Activated effector memory CD4-positive, alpha-beta T cell treated with anti-CD3 and anti-CD28 coated beads, Interleukin-2, amount 50 U/mL, for 16 hours (primary cell): ENCODE measurements around the gene COBL.

Experiments
- DNase-seq: peaks from one replicate; pipeline ENCODE4 v3.0.0-alpha.2; 2020

The COBL gene

DNA sequence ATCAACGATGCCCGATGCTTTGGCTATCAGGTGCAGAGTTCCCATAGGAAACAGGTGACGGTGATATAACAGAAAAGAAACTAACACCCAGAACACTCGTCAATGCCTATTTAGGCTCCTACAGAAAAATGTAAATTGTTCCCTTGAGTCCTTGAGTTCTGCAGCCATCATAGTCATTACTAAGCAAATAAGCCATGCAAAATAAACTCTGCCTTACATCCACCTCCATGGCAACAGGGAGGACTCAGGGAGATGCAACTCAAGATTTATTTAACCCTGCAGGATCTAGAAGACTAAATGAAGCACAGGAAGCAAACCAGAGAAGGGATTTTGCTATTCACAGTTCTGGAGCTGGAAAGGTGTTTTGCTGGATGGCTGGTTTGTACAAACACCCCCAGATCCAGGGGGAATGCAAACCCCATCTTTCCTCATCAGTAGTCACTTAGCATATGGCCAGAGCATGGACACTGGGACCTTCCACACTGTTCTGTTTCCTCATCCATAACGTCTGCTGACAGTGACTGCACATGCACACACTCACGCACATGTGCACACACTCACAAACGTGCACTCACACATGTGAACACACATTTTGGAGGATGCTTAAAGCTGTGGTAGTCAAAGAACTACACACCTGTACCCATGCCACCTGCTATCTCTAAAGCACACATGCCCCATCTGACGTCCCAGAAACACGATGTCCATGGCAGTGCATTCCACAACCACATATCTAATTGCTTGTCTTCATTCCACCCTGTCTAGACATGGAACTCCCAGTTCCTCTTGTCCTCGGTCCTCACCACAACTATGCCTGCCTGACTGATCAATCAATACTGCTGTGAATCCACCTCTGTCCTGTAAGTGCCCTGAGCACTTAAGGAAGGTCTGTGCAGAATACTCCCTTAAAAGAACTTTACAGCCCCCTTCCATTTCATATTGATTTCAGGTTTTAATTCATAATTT is 178.2 kb downstream of the COBL start:
- no peak for DNase-seq

DNA sequence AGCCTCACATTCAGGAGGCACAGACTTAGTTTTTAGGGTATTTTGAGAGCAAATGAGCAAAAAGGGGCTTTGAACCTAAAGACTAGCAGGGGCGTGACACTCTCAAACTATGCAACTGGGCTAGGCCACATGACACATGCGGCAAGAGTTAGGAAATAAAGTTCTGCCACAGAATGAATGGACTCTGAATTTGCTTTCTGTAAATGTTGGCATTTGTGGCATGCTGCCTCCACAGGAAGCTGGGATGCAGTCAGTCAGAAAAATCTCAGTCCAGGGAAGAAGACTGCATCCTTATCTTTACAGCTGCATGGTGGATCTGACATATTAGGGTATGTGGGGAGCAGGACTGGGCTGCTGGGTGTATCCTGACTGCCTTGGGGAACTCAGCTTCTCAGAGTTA is 181.0 kb downstream of the COBL start:
- no peak for DNase-seq

DNA sequence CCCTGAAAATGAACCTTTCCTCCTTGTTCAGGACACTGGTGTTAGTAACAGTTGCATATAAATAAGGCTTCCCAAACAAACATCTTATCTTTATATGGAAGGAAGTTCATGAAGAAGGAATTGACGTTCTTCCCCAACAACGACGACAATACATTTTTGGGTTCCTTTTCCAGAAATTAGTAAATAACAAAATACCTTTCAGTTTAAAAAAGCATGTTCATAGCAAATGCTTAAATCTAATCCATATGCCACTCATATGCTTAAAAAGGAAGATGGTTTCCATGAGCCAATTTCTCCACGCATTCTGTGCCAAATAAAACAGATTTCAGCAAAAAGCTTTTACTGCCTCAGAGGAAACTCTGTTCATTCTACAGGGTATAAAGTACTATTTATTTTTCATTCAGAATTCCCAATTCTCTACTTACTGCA is 182.6 kb downstream of the COBL start:
- DNase-seq = no peak

DNA sequence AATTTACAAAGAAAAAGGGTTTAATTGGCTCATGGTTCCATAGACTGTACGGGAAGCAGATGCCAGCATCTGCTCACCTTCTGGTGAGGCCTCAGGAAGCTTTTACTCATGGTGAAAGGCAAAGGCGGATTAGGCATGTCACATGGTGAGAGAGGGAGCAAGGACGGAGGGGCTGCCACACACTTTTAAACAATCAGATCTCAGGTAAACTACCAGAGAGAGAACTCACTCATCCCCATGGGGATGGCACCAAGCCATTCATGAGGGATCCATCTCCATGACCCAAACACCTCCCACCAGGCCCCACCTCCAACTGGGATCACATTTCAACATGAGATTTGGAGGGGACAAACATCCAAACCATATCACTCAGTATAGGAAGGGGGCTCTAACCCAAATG is 183.9 kb downstream of the COBL start:
- DNase-seq = no peak

- DNase-seq = no peak
These were observed 186.8 kb downstream of the COBL start for GRCh38 chr7:51129527-51130472.

DNA sequence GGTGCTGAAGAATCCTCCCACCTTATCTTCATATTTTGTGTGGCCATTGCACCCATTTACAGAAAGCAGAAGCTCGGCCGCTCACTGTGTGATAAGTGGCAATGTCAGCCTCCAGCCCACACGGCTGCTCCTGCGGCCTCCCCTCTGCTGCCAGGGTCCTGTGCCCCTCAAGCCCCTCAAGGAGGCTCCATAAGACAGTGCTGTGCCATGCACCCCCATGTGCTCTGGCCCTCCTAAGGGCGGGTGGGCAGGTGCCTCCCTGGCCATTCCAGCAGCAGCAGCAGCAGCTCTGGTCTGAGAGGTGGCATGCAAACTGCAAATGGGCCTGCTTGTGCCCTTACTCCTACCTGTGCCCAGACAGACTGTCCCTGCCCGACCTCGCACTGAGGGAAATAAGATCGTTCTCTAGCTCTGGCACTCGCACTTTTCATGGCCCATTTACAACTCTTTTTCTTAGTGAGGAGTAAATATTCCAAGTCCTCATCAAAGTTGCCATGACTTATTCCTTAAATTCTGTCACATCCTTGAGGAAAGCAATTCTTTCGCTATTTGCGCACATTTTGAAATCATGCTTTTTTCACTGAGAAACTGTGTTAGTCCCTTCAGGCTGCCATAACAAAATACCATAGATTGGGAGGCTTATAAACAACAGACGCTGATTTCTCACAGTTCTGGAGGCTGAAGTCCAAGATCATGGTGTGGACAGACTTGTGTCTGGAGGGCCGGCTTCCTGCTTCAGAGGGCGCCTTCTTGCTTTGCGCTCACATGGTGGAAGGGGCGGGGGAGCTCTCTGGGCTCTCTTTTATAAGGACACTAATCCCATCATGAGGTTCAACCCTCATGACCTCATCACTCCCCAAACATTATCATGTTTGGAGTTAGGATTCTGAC is 187.8 kb downstream of the COBL start:
- no peak for DNase-seq

GRCh38 chr7:51127618-51127904 is 189.0 kb downstream of the COBL start:
- DNase-seq = no peak

DNA sequence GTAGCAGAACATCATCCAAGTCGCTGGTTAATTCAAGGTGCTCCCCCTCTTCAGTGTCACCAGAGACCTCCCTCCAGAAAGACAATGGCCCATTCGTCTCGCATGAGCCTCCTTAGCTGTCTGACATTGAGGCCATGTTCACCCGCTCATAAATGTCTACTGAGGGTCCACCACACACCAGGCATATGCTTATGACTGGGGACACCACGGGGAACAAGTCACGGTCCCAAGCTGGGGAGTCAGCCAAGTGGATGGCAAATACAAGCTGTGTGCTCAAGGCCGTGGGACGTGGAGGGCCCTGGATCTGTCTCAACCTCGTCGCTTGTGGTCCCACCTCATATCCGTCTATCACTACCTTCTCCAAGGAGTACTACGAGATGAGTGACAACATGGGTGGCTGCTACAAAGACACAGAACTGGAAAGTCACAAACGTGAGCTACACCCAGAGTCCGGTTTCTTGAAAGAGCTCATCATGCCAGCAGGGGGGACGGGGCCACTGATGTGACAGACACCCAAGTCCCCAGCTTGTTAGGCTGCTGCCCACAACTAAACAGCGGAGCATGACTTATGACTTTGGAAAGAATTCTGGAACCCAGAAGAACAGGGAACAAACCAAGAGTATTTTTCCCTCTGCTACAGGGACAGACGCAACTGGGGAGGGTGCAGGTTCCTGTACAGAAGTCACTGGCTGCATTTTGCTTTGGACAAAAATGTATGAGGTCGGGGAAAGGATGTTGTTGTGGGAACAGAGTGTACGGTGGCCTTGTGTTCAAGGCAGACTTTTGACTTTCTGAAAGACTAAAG is 189.6 kb downstream of the COBL start:
- no peak for DNase-seq

DNA sequence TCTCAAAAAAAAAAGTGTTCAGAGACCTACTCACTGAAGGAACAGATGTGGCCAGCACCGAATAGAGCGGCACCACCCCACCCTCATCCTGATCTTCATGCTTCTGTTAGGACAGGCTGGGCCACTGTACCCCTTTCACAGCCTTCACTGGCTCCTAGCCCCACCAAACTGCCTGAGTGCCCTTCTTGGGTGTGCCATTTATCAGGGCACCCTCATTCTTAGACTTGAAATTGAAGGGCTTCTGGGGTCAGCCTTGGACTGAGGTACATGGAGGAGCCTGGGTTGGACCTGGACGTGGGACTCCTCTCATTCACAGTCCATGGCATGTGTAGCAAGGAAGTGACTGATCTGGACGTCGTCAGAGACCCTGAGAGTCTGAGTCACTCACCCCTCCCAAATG is 190.3 kb downstream of the COBL start:
- DNase-seq = no peak

GRCh38 chr7:51124321-51124720 is 192.3 kb downstream of the COBL start:
- DNase-seq = no peak

- peak; percentile 85 for DNase-seq
These were observed 193.1 kb downstream of the COBL start for GRCh38 chr7:51123322-51124019.

DNA sequence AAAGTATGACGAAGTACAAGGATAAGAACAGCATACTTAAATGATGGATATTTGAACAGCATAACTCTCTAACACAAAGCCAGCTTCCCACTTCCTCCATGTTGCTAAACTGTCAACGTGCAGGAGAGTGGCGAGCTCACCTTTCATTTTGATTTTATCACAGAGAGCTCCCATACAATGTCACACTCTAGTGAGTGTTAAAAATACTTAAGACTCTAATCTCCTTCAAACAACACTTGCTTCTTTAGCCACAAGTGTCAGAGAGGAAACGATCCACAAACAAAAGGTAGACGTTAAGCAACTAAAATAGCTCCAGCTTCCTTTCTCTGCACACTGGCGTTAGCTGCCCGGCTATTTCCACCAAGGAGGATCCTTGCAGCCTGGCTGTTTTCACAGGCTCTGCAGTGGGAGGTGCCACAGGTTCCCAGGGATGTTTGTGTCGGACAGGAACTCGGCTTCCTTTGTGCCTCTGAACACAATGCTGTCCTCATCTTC is 194.6 kb downstream of the COBL start:
- DNase-seq = no peak

DNA sequence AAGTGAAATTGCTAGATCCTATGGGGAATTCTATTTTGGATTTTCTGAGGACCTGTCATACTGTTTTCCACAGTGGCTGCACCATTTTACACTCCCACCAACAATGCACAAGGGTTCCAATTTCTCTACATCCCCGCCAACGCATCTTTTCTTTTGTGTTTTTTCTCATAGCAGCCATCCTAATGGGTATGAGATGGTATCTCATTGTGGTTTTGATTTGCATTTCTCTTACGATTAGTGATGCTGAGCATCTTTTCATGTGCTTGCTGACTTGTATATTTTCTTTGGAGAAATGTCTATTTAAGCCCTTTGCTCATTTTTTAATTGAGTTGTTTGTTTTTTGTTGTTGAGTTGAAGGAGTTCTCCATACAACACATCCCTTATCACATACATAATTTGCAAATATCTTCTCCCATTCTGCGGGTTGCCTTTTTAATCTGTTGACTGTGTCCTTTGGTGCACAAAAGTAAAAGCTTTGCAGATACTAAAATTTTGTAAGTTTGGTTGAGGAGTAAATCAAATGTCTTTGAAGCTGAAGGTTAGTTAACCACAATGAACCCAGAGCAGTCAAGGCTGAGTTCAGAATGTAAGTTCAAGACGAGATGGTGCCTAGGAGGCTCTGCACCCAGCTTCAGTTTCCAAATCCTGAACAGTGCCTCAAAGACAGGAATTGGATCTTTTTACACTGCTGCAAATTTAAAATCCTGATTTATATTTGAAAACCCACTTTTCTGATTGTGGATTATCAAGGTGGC is 195.4 kb downstream of the COBL start:
- no peak for DNase-seq

- no peak for DNase-seq
These were observed 198.0 kb downstream of the COBL start for GRCh38 chr7:51118628-51119027.

DNA sequence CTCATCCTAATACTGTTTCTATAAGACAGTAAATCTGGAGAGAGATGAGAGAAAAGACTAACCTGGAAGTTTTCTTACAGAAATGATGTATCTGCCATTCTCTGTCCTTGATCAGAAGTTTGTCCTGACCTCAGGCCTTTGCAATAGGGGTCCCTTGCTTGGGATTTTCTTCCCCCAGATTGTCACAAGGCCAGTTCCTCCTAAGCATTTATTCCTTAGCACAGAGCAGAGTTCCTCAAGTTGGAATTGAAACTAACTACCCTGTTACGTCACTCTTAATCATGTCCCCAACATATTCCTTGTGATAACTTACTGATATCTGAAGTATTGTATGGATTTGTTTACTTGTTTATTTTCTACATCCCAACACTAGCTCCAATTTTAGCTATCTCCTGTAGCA is 202.1 kb downstream of the COBL start:
- DNase-seq = no peak

GRCh38 chr7:51113962-51114361 is 202.6 kb downstream of the COBL start:
- no peak for DNase-seq

DNA sequence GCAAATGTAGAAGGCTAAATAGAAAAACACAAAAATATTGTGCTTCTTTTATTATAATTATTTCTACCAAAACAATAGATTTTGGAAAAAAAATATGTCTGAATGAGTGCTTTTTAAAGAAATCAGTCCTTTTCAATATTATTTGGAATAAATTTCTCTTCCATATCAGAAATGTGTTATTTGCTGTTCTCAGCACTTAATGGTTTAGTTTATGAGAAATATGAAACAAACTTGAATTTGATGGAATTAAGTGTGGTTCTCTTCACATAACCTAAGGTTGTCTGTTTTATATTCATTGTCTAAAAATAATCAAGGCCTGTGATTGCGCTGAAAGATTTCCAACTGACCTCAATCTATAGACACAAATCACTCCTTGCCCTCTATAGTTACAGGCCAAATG is 203.0 kb downstream of the COBL start:
- DNase-seq = no peak

DNA sequence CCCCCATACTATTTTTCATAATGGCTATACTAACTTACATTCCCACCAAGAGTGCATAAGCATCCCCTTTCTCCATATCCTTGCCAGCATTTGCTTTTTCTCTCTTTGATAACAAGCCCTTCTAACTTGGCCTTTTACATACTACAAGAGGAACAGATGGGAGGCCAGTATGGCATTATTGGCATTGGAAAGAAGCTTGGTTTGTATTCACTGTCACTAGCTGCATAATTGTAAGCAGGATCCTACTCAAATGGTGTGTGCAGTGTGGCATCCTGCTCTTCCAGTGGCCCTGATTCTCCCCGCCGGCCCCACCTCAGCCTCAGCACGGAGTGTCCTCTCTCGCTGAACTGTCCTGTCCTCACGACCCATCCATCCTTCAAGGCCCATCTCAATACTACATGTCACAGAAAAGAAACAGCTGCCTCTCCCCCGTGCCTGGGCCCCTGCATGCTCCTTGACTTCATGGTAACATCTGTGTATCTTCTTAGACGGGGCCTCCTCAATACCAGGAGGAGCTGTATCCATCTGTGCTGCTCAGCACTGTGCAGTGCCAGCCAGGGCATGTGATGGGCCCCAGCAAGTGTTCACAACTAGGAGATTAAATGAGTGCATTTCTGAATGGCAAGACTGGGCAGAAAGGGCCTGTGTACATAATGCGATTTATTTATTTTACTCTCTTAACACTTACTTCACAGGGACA is 205.2 kb downstream of the COBL start:
- no peak for DNase-seq

DNA sequence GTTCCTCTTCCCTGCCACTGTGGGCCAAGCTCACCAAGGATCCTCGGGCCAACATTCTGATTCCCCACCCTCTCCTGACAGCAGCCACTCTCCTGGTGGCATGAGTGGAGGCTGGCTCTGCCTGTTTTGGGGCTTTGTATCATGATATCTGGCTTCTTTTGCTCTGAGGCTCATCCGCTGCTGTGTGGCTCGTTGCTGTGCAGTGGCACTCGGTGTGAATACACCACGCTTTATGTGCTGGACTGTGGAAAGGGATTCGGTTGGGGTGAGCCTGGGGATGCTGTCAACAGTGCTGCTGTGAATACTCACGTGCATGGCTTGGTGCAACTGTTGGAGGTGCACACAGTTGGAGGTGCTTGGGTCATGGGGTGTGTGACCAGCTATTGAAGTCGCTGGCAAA is 208.5 kb downstream of the COBL start:
- DNase-seq = no peak

DNA sequence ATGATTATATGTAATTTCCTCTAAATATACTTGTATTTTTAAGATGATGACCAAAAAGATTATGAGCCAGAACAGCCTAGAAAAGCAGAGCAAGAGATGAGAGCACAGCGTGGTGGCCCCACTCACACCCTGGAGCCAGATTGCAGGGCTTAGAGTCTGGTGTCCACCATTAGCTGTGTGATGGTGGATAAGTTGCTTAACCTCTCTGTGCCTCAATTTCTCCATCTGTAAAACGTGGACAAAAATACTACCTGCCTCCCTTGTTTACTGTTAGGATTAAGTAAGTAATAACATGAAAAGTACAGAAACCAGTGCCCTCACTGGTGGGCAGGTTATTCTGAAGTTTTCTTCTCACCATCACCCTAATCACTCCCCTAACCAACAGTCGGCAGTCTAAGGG is 212.3 kb downstream of the COBL start:
- DNase-seq = no peak
